A549 treated with AZD9567 at 1 μM for 4 hours (cell line): Measurements from ENCODE around the gene DMD. TPM values are rescaled to one million over a fixed set of nuclear protein-coding genes. Genes with fewer than 3 reads are reported as not detected.

Experiments used
- total RNA-seq: library from RNA; stranded (reverse); fragments of 200-300 nt; extraction: Qiagen RNA extraction; gene quantifications from 5 replicates; pipeline ENCODE4 v1.2.3, GENCODE V29; 2022; ENCODE audit not compliant: insufficient read depth

The DMD gene
- not detected in 5 replicates for total RNA-seq

DNA sequence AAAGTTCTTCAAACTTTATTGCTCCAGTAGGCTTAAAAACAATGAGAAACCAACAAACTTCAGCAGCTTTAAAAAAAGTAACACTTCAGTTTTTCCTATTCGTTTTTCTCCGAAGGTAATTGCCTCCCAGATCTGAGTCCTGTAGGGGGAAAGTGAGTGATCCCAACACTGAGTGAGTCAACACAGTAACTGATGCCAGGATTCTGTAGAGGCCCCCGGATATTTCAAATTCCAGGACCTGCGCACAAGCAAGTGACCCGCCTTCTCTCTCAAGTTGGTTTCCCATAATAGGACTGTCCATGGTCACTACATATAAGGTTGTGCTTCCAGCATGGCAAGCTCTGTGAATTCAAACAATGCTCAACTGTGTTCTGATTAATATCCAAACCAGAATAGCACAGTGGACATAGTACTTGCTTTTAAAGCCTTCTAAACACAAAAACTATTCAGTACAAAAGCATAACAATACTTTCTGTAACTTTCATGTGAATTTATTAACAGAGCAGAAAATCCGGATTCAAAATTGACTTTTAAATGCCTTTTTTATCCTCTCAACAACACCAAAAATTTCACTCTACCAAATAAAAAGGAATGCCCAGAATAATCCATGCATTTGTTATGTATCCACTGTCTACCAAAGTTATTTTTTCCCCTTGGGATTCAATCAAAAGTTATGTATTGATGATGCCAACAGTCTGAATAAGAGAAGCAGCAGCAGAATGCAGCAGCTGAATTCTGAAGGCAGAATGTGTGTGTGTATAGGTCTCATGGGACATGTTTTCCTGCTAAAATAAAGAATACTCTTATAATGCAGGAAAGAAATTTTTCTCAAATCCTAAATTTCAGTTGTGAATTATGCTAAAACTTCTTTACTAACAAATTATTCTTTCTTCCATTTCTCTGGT is at the start of gene DMD:
Gene DMD, minus strand, starts transcription at position 194 of the 905 bp plus-strand sequence. CDS start 237 bp downstream, outside the sequence.

DNA sequence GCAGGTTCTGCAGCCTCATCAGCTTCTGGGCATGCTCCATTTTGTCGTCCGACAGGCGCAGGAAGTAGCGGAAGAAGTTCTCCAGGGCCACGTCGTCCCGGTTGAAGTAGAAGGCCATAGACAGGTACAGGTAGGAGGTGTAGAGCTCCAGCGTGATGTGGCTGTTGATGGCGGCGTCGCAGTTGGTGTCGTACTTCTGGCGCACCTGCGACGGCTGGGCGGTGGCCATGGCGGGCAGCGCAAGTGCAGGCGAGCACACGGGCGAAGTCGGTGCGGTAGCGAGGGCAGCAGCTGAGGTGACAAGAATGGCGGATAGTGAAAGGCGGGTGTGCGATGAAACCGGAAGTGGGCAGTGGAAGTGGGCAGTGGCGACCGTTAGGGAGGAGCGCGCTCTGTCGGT is 2139.6 kb downstream of the DMD start, which contains the start of gene FTHL17:
Gene FTHL17, minus strand, starts transcription at position 317 of the 400 bp plus-strand sequence. Its CDS starts 88 bp downstream, at position 229.

